ENCODE data around the gene ARIH1. TPM values are rescaled to one million over a fixed set of nuclear protein-coding genes. Genes with fewer than 3 reads are reported as not detected.

The ARIH1 gene
- total RNA-seq, 1 experiment from 2014 or later: 209 TPM

DNA sequence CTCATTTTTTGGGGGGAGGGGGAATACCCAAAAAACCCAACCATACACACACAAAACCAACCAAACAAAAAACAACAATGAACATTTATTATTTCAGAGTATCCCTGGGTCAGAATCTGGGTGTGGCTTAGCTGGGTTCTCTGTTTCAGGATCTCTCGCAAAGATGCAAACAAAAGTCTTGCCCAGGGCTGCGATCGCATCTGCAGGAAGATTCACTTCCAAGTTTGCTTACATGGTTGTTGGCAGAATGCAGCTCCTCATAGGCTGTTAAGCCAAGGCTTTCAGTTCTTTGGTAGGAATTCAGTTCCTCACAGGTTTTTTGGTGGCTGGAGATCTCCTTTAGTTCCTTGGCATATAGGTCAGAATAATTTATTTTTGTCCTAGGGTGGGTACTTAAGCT, 13.7 kb upstream of the ARIH1 start:
- ChIA-PET RAD21 (ENCODE audit: low non-redundant PET in 1 of 2, low total read pairs in 2 of 2, uncharacterized antibody in 2 of 2, unreplicated experiment in 2 of 2) (no interaction called here), CTCF (interaction anchor here (1.3 to 1.5 kb wide), 2 partner anchors 8 to 211 kb away, joined by 3 read pairs; no protein-coding TSS in a partner anchor), POLR2A (no interaction called here)
- Histone ChIP-seq H2AFZ (ENCODE audit: low read depth, low read length, poor library complexity, severe bottlenecking) (no peak overlapping the region), H3K9ac (ENCODE audit: low read length) (no peak overlapping the region), H3K4me3 (replicated peaks in 1 of 2; ENCODE audit: low read depth in 1 of 2, low read length in 2 of 2) (no peak overlapping the region), H3K9me3 (ENCODE audit: control insufficient read depth in 1 of 2, insufficient read depth in 1 of 2, low read depth in 1 of 2, low read length in 2 of 2) (no peaks in the 10 kb centered on the region), H3K79me2 (ENCODE audit: insufficient read depth, low read length) (no peaks in the 10 kb centered on the region), H3K4me2 (ENCODE audit: low read length) (no peak overlapping the region), H3K27me3 (ENCODE audit: insufficient read depth, low read length) (no peaks in the 10 kb centered on the region), H3K36me3 (ENCODE audit: control insufficient read depth in 1 of 2, insufficient read depth in 2 of 2, low read length in 2 of 2) (no peaks in the 10 kb centered on the region), H3K9me2 (ENCODE audit: insufficient read depth) (no peaks in the 10 kb centered on the region), H4K20me1 (ENCODE audit: insufficient read depth) (no peaks in the 10 kb centered on the region), H3K27ac (ENCODE audit: low read depth, low read length) (no peak overlapping the region), H3K4me1 (ENCODE audit: control insufficient read depth in 1 of 2, insufficient read depth in 2 of 2, low read length in 2 of 2) (no peaks in the 10 kb centered on the region)
- DNase-seq (ENCODE audit: low read depth, low spot score) (no peak), ATAC-seq (no peak)
- TF ChIP-seq, protein P1, sequence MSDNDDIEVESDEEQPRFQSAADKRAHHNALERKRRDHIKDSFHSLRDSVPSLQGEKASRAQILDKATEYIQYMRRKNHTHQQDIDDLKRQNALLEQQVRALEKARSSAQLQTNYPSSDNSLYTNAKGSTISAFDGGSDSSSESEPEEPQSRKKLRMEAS (IDR thresholded peaks at IDR 0.05): no peak
- TF ChIP-seq ZFX (IDR thresholded peaks at IDR 0.05) (no peak), POLR2AphosphoS5 (IDR thresholded peaks at IDR 0.05; ENCODE audit: low read depth, low read length) (no peak), SIN3A (IDR thresholded peaks at IDR 0.05; ENCODE audit: low read depth) (no peak), SRF (IDR thresholded peaks at IDR 0.05; ENCODE audit: low read depth) (no peak), POLR2A (IDR thresholded peaks at IDR 0.05; ENCODE audit: borderline replicate concordance, extremely low read depth, insufficient read depth, insufficient read length) (no peak), ELF1 (IDR thresholded peaks at IDR 0.05; ENCODE audit: borderline replicate concordance, low read depth) (no peak), FOSL1 (IDR thresholded peaks at IDR 0.05; ENCODE audit: low read depth) (no peak), EGR1 (IDR thresholded peaks at IDR 0.05; ENCODE audit: low read depth) (no peak), CBX3 (IDR thresholded peaks at IDR 0.05; ENCODE audit: low read depth) (no peak), EZH2 (IDR thresholded peaks at IDR 0.05) (no peak), YY1 (IDR thresholded peaks at IDR 0.05; ENCODE audit: extremely low read depth, insufficient replicate concordance, low read depth, low read length) (no peak)
- TF ChIP-seq, protein P2, sequence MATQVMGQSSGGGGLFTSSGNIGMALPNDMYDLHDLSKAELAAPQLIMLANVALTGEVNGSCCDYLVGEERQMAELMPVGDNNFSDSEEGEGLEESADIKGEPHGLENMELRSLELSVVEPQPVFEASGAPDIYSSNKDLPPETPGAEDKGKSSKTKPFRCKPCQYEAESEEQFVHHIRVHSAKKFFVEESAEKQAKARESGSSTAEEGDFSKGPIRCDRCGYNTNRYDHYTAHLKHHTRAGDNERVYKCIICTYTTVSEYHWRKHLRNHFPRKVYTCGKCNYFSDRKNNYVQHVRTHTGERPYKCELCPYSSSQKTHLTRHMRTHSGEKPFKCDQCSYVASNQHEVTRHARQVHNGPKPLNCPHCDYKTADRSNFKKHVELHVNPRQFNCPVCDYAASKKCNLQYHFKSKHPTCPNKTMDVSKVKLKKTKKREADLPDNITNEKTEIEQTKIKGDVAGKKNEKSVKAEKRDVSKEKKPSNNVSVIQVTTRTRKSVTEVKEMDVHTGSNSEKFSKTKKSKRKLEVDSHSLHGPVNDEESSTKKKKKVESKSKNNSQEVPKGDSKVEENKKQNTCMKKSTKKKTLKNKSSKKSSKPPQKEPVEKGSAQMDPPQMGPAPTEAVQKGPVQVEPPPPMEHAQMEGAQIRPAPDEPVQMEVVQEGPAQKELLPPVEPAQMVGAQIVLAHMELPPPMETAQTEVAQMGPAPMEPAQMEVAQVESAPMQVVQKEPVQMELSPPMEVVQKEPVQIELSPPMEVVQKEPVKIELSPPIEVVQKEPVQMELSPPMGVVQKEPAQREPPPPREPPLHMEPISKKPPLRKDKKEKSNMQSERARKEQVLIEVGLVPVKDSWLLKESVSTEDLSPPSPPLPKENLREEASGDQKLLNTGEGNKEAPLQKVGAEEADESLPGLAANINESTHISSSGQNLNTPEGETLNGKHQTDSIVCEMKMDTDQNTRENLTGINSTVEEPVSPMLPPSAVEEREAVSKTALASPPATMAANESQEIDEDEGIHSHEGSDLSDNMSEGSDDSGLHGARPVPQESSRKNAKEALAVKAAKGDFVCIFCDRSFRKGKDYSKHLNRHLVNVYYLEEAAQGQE (IDR thresholded peaks at IDR 0.05; ENCODE audit: low read depth): no peak
- TF ChIP-seq, protein P3, sequence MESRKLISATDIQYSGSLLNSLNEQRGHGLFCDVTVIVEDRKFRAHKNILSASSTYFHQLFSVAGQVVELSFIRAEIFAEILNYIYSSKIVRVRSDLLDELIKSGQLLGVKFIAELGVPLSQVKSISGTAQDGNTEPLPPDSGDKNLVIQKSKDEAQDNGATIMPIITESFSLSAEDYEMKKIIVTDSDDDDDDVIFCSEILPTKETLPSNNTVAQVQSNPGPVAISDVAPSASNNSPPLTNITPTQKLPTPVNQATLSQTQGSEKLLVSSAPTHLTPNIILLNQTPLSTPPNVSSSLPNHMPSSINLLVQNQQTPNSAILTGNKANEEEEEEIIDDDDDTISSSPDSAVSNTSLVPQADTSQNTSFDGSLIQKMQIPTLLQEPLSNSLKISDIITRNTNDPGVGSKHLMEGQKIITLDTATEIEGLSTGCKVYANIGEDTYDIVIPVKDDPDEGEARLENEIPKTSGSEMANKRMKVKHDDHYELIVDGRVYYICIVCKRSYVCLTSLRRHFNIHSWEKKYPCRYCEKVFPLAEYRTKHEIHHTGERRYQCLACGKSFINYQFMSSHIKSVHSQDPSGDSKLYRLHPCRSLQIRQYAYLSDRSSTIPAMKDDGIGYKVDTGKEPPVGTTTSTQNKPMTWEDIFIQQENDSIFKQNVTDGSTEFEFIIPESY (IDR thresholded peaks at IDR 0.05; ENCODE audit: extremely low read depth, insufficient replicate concordance, low read length): no peak
- TF ChIP-seq, protein P4, sequence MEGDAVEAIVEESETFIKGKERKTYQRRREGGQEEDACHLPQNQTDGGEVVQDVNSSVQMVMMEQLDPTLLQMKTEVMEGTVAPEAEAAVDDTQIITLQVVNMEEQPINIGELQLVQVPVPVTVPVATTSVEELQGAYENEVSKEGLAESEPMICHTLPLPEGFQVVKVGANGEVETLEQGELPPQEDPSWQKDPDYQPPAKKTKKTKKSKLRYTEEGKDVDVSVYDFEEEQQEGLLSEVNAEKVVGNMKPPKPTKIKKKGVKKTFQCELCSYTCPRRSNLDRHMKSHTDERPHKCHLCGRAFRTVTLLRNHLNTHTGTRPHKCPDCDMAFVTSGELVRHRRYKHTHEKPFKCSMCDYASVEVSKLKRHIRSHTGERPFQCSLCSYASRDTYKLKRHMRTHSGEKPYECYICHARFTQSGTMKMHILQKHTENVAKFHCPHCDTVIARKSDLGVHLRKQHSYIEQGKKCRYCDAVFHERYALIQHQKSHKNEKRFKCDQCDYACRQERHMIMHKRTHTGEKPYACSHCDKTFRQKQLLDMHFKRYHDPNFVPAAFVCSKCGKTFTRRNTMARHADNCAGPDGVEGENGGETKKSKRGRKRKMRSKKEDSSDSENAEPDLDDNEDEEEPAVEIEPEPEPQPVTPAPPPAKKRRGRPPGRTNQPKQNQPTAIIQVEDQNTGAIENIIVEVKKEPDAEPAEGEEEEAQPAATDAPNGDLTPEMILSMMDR (IDR thresholded peaks at IDR 0.05 in 2 of 3, conservative IDR thresholded peaks at IDR 0.05 in 1 of 3; ENCODE audit: borderline replicate concordance in 1 of 3, insufficient read depth in 1 of 3, low read depth in 2 of 3, low read length in 2 of 3): no peak
- TF ChIP-seq, protein P5, sequence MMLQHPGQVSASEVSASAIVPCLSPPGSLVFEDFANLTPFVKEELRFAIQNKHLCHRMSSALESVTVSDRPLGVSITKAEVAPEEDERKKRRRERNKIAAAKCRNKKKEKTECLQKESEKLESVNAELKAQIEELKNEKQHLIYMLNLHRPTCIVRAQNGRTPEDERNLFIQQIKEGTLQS (IDR thresholded peaks at IDR 0.05): no peak
- intact Hi-C loops (cut with micrococcal nuclease): no loop called here
- BruUV-seq (replicated peaks): no TSS peak

All from HCT116 (cell line).